ENCODE measurements around the gene SATB1. TPM values are rescaled to one million over a fixed set of nuclear protein-coding genes. Genes with fewer than 3 reads are reported as not detected.

The SATB1 gene
- polyA plus RNA-seq, 1 donor from 2014 or later, result 16.0 TPM

DNA sequence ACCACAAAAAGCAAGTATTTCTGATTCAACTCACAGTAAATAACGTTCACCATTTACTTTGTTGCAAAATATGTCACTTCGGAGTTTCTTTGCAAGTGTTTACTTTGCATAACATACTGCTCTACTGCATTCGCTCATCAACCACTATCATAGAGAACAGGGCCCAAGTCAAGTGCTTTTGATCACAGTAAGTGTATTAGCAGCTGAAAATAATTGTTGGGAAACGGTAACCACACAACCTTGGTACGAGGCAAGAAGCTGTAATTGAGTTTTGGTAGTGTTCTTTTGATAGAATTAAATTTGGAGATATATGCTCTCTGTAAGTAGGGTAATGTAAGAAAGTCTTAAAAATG lies 80.1 kb downstream of the SATB1 start:
- H3K9me3 ChIP-seq (ENCODE audit: low read length), result no peaks in the 10 kb centered on the region
- H2AFZ ChIP-seq (ENCODE audit: low read depth, low read length), result no peak overlapping the region
- no peak overlapping the region for H3K27ac ChIP-seq (ENCODE audit: low read length)
- H3K79me2 ChIP-seq (replicated peaks; ENCODE audit: insufficient read depth, low read length), result no peaks in the 10 kb centered on the region
- H3K27me3 ChIP-seq (ENCODE audit: insufficient read depth, low read depth, low read length), result no peaks in the 10 kb centered on the region
- no peak overlapping the region for H3K4me2 ChIP-seq (ENCODE audit: low read length)
- no peaks in the 10 kb centered on the region for H3F3A ChIP-seq (ENCODE audit: insufficient read depth, low read length, poor library complexity, severe bottlenecking)
- no peak overlapping the region for H3K9ac ChIP-seq (ENCODE audit: low read length)
- no peaks in the 10 kb centered on the region for H3K9me2 ChIP-seq (ENCODE audit: insufficient read depth, low read length)
- no peak overlapping the region for H3K4me3 ChIP-seq (ENCODE audit: low read length)
- no peaks in the 10 kb centered on the region for H4K20me1 ChIP-seq (ENCODE audit: insufficient read depth)
- no peaks in the 10 kb centered on the region for H3K36me3 ChIP-seq (ENCODE audit: insufficient read depth, low read length)
- TF ChIP-seq, protein P1, sequence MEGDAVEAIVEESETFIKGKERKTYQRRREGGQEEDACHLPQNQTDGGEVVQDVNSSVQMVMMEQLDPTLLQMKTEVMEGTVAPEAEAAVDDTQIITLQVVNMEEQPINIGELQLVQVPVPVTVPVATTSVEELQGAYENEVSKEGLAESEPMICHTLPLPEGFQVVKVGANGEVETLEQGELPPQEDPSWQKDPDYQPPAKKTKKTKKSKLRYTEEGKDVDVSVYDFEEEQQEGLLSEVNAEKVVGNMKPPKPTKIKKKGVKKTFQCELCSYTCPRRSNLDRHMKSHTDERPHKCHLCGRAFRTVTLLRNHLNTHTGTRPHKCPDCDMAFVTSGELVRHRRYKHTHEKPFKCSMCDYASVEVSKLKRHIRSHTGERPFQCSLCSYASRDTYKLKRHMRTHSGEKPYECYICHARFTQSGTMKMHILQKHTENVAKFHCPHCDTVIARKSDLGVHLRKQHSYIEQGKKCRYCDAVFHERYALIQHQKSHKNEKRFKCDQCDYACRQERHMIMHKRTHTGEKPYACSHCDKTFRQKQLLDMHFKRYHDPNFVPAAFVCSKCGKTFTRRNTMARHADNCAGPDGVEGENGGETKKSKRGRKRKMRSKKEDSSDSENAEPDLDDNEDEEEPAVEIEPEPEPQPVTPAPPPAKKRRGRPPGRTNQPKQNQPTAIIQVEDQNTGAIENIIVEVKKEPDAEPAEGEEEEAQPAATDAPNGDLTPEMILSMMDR (IDR thresholded peaks at IDR 0.05; ENCODE audit: poor library complexity, severe bottlenecking), result no peak
- no peak for TF ChIP-seq POLR2AphosphoS5 (IDR thresholded peaks at IDR 0.05)
- no peak for TF ChIP-seq EP300 (conservative IDR thresholded peaks at IDR 0.05; ENCODE audit: poor library complexity, severe bottlenecking)
- no peak for TF ChIP-seq EZH2 (IDR thresholded peaks at IDR 0.05; ENCODE audit: borderline replicate concordance, insufficient read depth, low read length, poor library complexity, severe bottlenecking)
- no peak for TF ChIP-seq RAD21 (conservative IDR thresholded peaks at IDR 0.05)
- TF ChIP-seq, protein P2, sequence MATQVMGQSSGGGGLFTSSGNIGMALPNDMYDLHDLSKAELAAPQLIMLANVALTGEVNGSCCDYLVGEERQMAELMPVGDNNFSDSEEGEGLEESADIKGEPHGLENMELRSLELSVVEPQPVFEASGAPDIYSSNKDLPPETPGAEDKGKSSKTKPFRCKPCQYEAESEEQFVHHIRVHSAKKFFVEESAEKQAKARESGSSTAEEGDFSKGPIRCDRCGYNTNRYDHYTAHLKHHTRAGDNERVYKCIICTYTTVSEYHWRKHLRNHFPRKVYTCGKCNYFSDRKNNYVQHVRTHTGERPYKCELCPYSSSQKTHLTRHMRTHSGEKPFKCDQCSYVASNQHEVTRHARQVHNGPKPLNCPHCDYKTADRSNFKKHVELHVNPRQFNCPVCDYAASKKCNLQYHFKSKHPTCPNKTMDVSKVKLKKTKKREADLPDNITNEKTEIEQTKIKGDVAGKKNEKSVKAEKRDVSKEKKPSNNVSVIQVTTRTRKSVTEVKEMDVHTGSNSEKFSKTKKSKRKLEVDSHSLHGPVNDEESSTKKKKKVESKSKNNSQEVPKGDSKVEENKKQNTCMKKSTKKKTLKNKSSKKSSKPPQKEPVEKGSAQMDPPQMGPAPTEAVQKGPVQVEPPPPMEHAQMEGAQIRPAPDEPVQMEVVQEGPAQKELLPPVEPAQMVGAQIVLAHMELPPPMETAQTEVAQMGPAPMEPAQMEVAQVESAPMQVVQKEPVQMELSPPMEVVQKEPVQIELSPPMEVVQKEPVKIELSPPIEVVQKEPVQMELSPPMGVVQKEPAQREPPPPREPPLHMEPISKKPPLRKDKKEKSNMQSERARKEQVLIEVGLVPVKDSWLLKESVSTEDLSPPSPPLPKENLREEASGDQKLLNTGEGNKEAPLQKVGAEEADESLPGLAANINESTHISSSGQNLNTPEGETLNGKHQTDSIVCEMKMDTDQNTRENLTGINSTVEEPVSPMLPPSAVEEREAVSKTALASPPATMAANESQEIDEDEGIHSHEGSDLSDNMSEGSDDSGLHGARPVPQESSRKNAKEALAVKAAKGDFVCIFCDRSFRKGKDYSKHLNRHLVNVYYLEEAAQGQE (IDR thresholded peaks at IDR 0.05; ENCODE audit: borderline replicate concordance), result no peak
- no peak for TF ChIP-seq MXI1 (conservative IDR thresholded peaks at IDR 0.05; ENCODE audit: poor library complexity, severe bottlenecking)
- TF ChIP-seq TAF1 (IDR thresholded peaks at IDR 0.05; ENCODE audit: low read depth), result no peak

DNA sequence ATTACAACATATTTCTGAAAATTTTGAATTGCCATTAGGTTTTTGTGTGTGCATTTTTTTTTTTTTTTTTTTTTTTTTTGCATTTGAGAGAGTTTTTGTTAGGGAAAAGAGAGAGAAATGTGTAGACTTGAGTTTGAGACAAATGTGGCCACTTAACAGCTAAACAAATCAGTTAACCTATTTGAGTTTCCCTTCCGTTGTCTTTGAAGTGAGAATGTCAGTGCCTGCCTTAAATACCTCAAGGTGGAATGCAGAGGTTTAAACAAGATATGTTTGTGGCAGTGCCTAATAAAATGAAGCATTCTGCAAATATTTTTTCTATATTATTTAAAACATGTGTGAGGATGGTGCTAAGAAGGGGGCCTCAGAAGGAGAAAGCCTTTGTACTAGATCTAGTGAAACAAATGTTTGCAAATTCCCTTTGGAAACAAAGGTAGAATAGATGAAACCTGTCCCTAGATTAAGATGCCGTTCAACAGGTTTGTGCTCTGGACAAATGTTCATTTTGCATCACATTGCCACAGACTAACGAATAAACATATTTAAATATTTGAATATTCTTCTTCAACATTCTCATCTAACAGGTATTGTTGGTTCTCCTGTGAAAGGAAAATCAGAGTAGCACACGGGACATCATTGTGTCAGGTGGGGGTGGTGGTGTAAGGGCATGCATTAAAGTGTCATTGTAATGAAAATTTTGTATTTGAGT lies 80.7 kb downstream of the SATB1 start:
- H3K4me3 ChIP-seq (ENCODE audit: low read length), result no peak overlapping the region
- H3F3A ChIP-seq (ENCODE audit: insufficient read depth, low read length, poor library complexity, severe bottlenecking), result no peaks in the 10 kb centered on the region
- H3K36me3 ChIP-seq (ENCODE audit: insufficient read depth, low read length), result no peaks in the 10 kb centered on the region
- H3K27ac ChIP-seq (ENCODE audit: low read length), result no peak overlapping the region
- H3K9ac ChIP-seq (ENCODE audit: low read length), result no peak overlapping the region
- no peaks in the 10 kb centered on the region for H3K9me3 ChIP-seq (ENCODE audit: low read length)
- no peak overlapping the region for H3K4me2 ChIP-seq (ENCODE audit: low read length)
- no peaks in the 10 kb centered on the region for H3K9me2 ChIP-seq (ENCODE audit: insufficient read depth, low read length)
- no peak for TF ChIP-seq POLR2AphosphoS5 (IDR thresholded peaks at IDR 0.05)
- no peak for TF ChIP-seq MXI1 (conservative IDR thresholded peaks at IDR 0.05; ENCODE audit: poor library complexity, severe bottlenecking)
- no peak for TF ChIP-seq SMC3 (conservative IDR thresholded peaks at IDR 0.05; ENCODE audit: poor library complexity)
- TF ChIP-seq, protein P1 (IDR thresholded peaks at IDR 0.05; ENCODE audit: poor library complexity, severe bottlenecking), result no peak
- no peak for TF ChIP-seq TAF1 (IDR thresholded peaks at IDR 0.05; ENCODE audit: low read depth)
- no peak for TF ChIP-seq EZH2 (IDR thresholded peaks at IDR 0.05; ENCODE audit: borderline replicate concordance, insufficient read depth, low read length, poor library complexity, severe bottlenecking)
- TF ChIP-seq RAD21 (conservative IDR thresholded peaks at IDR 0.05), result no peak
- TF ChIP-seq EP300 (conservative IDR thresholded peaks at IDR 0.05; ENCODE audit: poor library complexity, severe bottlenecking), result no peak
- TF ChIP-seq, protein P2 (IDR thresholded peaks at IDR 0.05; ENCODE audit: borderline replicate concordance), result no peak
- H3K27me3 ChIP-seq (ENCODE audit: insufficient read depth, low read depth, low read length), result no peaks in the 10 kb centered on the region
- no peaks in the 10 kb centered on the region for H4K20me1 ChIP-seq (ENCODE audit: insufficient read depth)
- no peak overlapping the region for H2AFZ ChIP-seq (ENCODE audit: low read depth, low read length)
- no peaks in the 10 kb centered on the region for H3K79me2 ChIP-seq (replicated peaks; ENCODE audit: insufficient read depth, low read length)
